Measurements from ENCODE around the gene RFFL.

RFFL gene

GRCh38 chr17:35088356-35088880 lies 24.9 kb upstream of the RFFL start:
- no peaks in the 10 kb centered on the region for H3K9me3 ChIP-seq (ENCODE audit: control insufficient read depth, insufficient read depth, low read length)
- H3K36me3 ChIP-seq (ENCODE audit: insufficient read depth, low read length) = no peaks in the 10 kb centered on the region
- peak overlapping the region; percentile 92 for H3K9ac ChIP-seq (ENCODE audit: low read depth, low read length)
- H3K4me1 ChIP-seq (ENCODE audit: insufficient read depth, low read length) = peaks cover 34% of the 10 kb centered on the region

GRCh38 chr17:35087731-35088355 lies 24.3 kb upstream of the RFFL start:
- H3K4me1 ChIP-seq (ENCODE audit: insufficient read depth, low read length) = peaks cover 37% of the 10 kb centered on the region
- H3K9me3 ChIP-seq (ENCODE audit: control insufficient read depth, insufficient read depth, low read length) = no peaks in the 10 kb centered on the region
- no peaks in the 10 kb centered on the region for H3K36me3 ChIP-seq (ENCODE audit: insufficient read depth, low read length)
- peak overlapping the region; percentile 92; the same call in 1 of the 2 replicates for H3K9ac ChIP-seq (ENCODE audit: low read depth, low read length)

- Histone ChIP-seq H3K9me3 (ENCODE audit: control insufficient read depth, insufficient read depth, low read length) (no peaks in the 10 kb centered on the region), H3K9ac (ENCODE audit: low read depth, low read length) (peak overlapping the region; percentile 6; the same call in 1 of the 2 replicates), H3K4me1 (ENCODE audit: insufficient read depth, low read length) (peaks cover 45% of the 10 kb centered on the region), H3K36me3 (ENCODE audit: insufficient read depth, low read length) (no peaks in the 10 kb centered on the region)
Measured at GRCh38 chr17:35086931-35087573, 23.5 kb upstream of the RFFL start.

GRCh38 chr17:35086164-35086563 lies 22.7 kb upstream of the RFFL start:
- H3K9me3 ChIP-seq (ENCODE audit: control insufficient read depth, insufficient read depth, low read length) = no peaks in the 10 kb centered on the region
- H3K4me1 ChIP-seq (ENCODE audit: insufficient read depth, low read length) = peaks cover 46% of the 10 kb centered on the region
- no peak overlapping the region for H3K9ac ChIP-seq (ENCODE audit: low read depth, low read length)
- H3K36me3 ChIP-seq (ENCODE audit: insufficient read depth, low read length) = no peaks in the 10 kb centered on the region

GRCh38 chr17:35084987-35085386 lies 21.5 kb upstream of the RFFL start:
- H3K36me3 ChIP-seq (ENCODE audit: insufficient read depth, low read length) = no peaks in the 10 kb centered on the region
- H3K4me1 ChIP-seq (ENCODE audit: insufficient read depth, low read length) = peaks cover 57% of the 10 kb centered on the region
- H3K9me3 ChIP-seq (ENCODE audit: control insufficient read depth, insufficient read depth, low read length) = no peaks in the 10 kb centered on the region
- no peak overlapping the region for H3K9ac ChIP-seq (ENCODE audit: low read depth, low read length)

- no peaks in the 10 kb centered on the region for H3K9me3 ChIP-seq (ENCODE audit: control insufficient read depth, insufficient read depth, low read length)
- peaks cover 55% of the 10 kb centered on the region for H3K4me1 ChIP-seq (ENCODE audit: insufficient read depth, low read length)
- H3K9ac ChIP-seq (ENCODE audit: low read depth, low read length) = no peak overlapping the region
- H3K36me3 ChIP-seq (ENCODE audit: insufficient read depth, low read length) = no peaks in the 10 kb centered on the region
Measured at GRCh38 chr17:35083071-35083470, 19.6 kb upstream of the RFFL start.

- Histone ChIP-seq H3K36me3 (ENCODE audit: insufficient read depth, low read length) (no peaks in the 10 kb centered on the region), H3K9me3 (ENCODE audit: control insufficient read depth, insufficient read depth, low read length) (no peaks in the 10 kb centered on the region), H3K9ac (ENCODE audit: low read depth, low read length) (no peak overlapping the region), H3K4me1 (ENCODE audit: insufficient read depth, low read length) (peaks cover 49% of the 10 kb centered on the region)
Measured at GRCh38 chr17:35082073-35082657, 18.7 kb upstream of the RFFL start.

GRCh38 chr17:35081638-35082037 lies 18.1 kb upstream of the RFFL start:
- H3K9ac ChIP-seq (ENCODE audit: low read depth, low read length) = no peak overlapping the region
- no peaks in the 10 kb centered on the region for H3K36me3 ChIP-seq (ENCODE audit: insufficient read depth, low read length)
- no peaks in the 10 kb centered on the region for H3K9me3 ChIP-seq (ENCODE audit: control insufficient read depth, insufficient read depth, low read length)
- H3K4me1 ChIP-seq (ENCODE audit: insufficient read depth, low read length) = peaks cover 43% of the 10 kb centered on the region

- peaks cover 34% of the 10 kb centered on the region for H3K4me1 ChIP-seq (ENCODE audit: insufficient read depth, low read length)
- no peaks in the 10 kb centered on the region for H3K9me3 ChIP-seq (ENCODE audit: control insufficient read depth, insufficient read depth, low read length)
- H3K36me3 ChIP-seq (ENCODE audit: insufficient read depth, low read length) = no peaks in the 10 kb centered on the region
- H3K9ac ChIP-seq (ENCODE audit: low read depth, low read length) = no peak overlapping the region
Measured at GRCh38 chr17:35080536-35080935, 17.0 kb upstream of the RFFL start.

GRCh38 chr17:35079547-35080423 lies 16.3 kb upstream of the RFFL start:
- Histone ChIP-seq H3K9ac (ENCODE audit: low read depth, low read length) (no peak overlapping the region), H3K9me3 (ENCODE audit: control insufficient read depth, insufficient read depth, low read length) (no peaks in the 10 kb centered on the region), H3K4me1 (ENCODE audit: insufficient read depth, low read length) (peaks cover 36% of the 10 kb centered on the region), H3K36me3 (ENCODE audit: insufficient read depth, low read length) (no peaks in the 10 kb centered on the region; the same call in 1 of the 2 replicates)

- H3K9me3 ChIP-seq (ENCODE audit: control insufficient read depth, insufficient read depth, low read length) = no peaks in the 10 kb centered on the region
- H3K4me1 ChIP-seq (ENCODE audit: insufficient read depth, low read length) = peaks cover 23% of the 10 kb centered on the region
- H3K9ac ChIP-seq (ENCODE audit: low read depth, low read length) = no peak overlapping the region
- H3K36me3 ChIP-seq (ENCODE audit: insufficient read depth, low read length) = no peaks in the 10 kb centered on the region; the same call in 1 of the 2 replicates
Measured at GRCh38 chr17:35076874-35077273, 13.4 kb upstream of the RFFL start.

GRCh38 chr17:35074711-35075707 lies 11.5 kb upstream of the RFFL start:
- Histone ChIP-seq H3K4me1 (ENCODE audit: insufficient read depth, low read length) (peaks cover 11% of the 10 kb centered on the region), H3K9ac (ENCODE audit: low read depth, low read length) (no peak overlapping the region)

GRCh38 chr17:35073991-35074627 lies 10.6 kb upstream of the RFFL start:
- H3K9me3 ChIP-seq (ENCODE audit: control insufficient read depth, insufficient read depth, low read length) = no peaks in the 10 kb centered on the region
- no peak overlapping the region for H3K9ac ChIP-seq (ENCODE audit: low read depth, low read length)
- H3K4me1 ChIP-seq (ENCODE audit: insufficient read depth, low read length) = peaks cover 11% of the 10 kb centered on the region
- H3K36me3 ChIP-seq (ENCODE audit: insufficient read depth, low read length) = no peaks in the 10 kb centered on the region; the same call in 1 of the 2 replicates

More at GRCh38 chr17:35074711-35075707, 11.5 kb upstream of the RFFL start:
- H3K9me3 ChIP-seq (ENCODE audit: control insufficient read depth, insufficient read depth, low read length) = no peaks in the 10 kb centered on the region
- no peaks in the 10 kb centered on the region; the same call in 1 of the 2 replicates for H3K36me3 ChIP-seq (ENCODE audit: insufficient read depth, low read length)

All from ES-I3 (cell line).